SIG-M5 treated with dmso at 0.1 percent for 504 hours (cell line): ENCODE measurements around the gene FBXW7.
A peak's percentile ranks its signal among the peaks of the same experiment; 100 is the strongest.

Experiments
- DNase-seq: peaks from one replicate; lab custom pipeline; 2025; ENCODE audit not compliant: unreplicated experiment; lab: John Stamatoyannopoulos, UW

Gene FBXW7

DNA sequence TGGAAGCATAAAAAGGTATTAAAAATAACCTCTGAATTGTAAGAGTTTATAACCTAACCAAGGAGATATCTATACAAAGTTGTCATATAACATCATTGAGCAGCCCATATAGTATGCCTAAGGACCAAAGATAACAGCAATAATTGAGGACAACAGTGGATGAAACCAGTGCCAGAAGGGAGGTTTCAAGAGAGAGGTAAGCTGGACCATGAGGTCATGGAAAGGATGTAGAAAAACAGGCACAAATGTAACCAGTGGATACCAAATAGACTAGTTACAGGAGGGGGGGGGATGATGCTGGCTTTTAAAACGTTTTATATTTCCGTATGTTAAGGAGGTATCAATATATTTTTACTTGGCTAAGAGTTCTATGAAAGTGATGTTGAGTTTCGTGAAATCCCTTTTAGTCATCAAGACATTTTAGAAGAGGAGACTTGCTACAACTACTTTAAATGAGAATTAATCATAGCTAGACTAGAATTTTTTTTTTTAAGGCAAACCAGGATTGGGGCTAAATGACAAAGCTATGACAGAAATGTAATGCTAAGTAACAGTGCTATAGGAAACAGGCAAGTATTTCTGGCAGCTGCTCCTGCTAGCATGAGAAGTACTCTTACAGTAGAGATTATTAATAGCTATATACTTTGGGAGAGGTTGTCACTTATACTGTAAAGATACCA, 161.1 kb downstream of the FBXW7 start:
- DNase-seq: no peak

DNA sequence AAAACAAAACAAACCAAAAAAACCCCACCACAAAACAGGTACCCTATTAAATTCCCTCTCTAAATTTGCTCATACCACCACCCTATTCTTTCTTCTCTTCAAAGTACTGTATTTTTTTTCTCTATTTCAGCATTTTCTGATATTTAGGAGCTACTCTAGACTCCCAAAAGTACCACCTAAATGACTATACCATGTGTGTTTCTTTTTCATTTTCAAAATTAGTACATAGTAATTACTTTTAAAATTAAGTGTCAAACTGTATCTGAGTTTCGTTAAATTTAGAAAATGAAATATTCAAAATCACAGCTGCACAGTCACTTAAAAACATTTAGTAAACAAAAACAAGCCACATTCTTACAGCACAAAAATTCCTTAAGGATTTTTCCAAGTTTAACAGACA, 161.7 kb downstream of the FBXW7 start:
- no peak for DNase-seq

DNA sequence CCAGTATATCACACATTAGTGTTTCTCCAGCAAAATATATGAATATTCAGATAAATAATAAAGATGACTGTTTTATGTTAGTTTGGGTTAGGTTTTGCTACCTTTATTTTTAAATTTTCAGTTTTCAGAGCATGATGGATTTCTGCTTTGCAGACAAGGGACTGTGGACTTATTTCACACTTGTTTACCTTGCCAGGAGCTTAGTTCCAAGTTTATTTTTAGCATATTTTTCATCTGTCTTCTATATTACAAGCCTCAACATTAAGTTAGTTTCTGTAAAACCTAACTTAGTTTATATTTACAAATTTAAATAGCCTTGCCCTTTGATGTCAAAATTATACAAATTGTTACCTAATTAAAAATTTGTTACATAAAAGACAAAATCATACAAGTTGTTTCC, 163.4 kb downstream of the FBXW7 start:
- DNase-seq: no peak

- DNase-seq: no peak
Measured at GRCh38 chr4:152369902-152370295, 166.0 kb downstream of the FBXW7 start.

- DNase-seq: no peak
Measured at GRCh38 chr4:152369203-152369901, 166.5 kb downstream of the FBXW7 start.

DNA sequence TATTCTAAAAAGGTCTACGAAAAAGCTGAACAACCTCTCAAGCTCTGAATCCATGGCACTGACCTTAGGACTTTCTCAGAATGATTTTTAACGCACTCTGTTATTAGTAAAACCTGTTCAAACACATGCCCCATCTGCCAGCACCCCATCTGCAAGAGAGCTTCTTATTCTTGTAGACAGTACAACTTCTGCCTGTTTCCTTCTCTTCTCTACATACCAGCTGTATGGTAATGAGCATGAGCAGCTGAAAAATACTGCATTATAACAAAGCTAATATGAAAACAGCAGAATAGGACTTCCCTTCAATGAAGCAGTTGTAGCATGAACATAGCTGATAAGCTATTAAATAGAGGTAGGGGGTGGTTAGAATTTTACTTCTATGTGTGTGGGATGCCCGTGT, 167.9 kb downstream of the FBXW7 start:
- no peak for DNase-seq

DNA sequence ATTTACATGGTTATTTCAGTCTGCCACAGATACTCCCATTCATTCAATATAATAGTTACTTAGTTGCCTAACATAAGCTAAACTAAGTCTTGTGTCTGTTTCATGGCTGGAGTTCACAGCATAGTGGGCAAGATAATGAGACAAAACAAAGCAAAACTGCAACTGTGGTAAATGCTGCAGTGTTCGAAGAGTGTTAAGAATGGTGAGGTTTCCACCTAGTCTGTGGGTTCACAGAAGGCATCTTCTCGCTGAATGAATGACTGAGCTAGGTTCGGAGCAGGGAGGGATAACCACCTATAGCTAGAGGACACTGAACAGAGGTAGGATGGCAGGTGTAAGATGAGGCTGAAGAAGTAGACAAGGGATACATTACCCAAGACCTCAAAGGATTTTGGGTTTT, 171.0 kb downstream of the FBXW7 start:
- DNase-seq: no peak

DNA sequence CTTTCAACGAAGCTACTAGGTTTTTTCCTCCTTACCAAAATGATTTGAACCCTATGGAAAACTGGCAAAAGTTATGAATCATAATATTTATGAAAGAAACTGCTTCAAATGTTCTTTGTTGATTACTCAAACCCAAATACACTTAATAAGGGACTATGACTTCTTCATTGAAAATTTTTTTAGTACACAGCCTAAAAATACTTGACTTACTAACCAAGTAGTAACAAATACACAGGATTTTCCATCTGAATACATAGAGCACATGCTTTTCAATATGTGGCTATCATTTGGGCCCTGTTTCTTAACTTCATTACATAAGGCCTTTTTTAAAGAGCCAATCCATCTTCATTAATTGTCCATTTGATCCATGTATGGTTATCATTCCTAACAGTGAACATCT, 171.5 kb downstream of the FBXW7 start:
- no peak for DNase-seq

GRCh38 chr4:152363904-152364303, 172.0 kb downstream of the FBXW7 start:
- no peak for DNase-seq

DNA sequence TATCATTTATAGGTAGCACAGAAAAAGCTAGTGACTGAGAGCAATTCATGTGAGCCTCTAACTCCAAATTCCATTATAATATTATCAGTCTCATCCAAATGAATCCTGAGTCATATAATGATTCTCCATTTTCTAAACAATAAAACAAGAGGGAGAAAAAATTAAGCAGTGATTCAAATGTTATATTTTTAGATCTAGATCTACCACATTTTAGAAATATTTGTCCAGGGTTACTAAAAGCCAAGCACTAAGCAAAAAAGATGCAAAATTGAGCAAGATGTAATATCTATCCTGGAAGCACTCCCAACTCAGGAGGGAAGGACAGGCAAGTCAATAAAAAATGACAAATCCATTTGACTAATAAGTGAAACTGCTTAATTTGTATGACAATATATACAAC, 172.8 kb downstream of the FBXW7 start:
- no peak for DNase-seq

DNA sequence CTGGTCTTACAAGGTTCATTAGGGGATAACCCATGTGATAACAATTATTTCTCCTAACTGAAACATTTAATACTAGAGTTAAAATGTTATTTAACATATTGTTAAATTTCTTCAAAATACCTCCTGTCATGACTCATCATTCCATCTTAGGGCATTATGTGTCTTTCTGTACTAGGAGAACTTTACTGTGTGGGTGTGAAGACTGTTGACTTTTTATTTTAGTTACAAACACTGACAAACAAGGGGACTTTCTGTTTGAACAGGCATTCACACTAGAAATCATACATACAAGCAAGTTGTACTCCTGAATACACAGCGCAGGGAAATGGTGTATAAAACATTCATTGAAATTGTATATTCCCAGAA, 175.9 kb downstream of the FBXW7 start:
- DNase-seq: no peak

DNA sequence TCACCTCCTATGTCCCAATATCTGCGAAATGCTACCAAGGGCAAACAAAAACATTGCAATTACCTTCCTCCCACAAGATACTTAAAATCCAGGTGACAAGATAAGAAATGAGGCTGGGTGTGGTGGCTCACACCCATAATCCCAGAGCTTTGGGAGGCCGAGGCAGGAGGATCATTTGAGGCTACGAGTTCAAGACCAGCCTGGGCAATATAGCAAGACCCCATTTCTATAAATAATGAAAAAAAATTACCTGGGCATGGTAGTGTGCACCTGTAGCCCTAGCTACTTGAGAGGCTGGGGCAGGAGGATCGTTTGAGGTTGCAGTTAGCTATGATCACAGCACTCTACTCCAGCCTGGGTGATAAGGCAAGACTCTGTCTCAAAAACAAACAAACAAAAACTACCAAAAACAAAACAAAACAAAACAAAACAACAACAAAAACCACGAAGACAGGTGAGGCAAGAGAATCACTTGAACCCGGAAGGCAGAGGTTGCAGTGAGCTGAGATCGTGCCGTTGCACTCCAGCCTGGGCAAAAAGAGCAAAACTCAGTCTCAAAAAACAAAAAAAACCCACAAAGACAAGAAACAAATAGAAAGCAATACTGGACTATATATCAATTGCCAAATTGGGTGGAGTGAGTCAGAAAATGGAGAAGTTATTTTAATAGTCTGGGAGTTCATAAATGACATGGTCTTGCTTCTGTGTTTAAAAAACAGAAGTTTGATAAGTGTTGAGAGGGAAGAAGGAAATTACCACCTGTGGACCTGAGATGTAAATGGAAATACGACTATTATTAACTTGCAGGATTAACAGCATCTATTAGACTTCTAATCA, 176.5 kb downstream of the FBXW7 start:
- DNase-seq: peak; percentile 46

DNA sequence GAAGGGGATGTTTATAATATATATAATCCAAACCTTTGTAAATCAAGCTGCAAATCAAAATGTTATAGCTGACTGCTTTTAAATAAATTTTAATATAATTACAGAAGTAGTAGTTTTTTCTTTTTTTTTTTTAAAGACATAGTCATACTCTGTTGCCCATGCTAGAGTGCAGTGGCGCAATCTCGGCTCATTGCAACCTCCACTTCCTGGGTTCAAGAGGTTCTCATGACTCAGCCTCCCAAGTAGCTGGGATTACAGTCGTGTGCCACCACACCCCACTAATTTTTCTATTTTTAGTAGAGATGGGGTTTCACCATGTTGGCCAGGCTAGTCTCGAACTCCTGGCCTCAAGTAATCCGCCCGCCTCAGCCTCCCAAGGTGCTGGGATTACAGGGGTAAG, 178.7 kb downstream of the FBXW7 start:
- no peak for DNase-seq

- no peak for DNase-seq
Measured at GRCh38 chr4:152356428-152357034, 179.4 kb downstream of the FBXW7 start.

DNA sequence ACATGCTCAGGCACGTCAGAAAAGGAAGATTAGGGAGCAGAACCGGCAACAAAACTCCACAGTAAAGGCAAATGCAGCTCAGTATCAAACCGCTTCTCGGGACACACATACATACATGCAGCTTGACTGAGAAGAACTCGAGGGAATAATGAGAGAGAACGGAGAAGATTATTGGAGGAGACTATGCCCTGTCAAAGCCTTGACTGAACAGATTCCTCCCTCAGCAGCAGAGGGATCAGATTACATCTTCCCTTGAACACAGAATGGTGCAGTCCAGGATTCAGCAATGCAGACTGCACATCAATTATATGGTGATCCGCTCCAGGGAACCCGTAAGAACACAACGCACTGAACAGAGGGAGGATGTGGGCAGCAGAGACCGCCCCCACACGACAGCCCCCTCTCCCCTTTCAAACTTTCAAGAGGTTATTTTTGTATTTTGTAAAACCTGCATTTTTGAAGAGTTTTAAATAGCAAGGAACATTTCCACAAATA, 183.2 kb downstream of the FBXW7 start:
- DNase-seq: peak; percentile 22

DNA sequence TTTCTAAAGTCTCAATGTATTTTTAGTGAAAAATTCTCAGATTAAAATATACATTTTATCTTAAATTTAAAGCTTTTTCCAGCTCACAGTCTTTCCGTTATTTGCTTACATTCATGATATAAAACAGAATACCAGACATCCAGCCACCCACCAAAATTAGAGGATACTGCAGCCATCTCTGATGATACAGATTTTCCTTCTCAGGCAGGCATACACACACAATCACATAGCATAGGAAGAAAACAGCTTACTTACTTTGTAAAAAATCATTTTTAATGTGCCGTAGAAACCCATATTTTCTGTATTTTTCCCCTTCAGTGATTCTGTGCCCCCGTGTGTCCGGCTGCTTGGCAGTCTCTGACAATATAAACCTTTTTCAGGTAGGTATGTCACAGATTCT, 183.7 kb downstream of the FBXW7 start:
- no peak for DNase-seq

GRCh38 chr4:152351080-152351479, 184.8 kb downstream of the FBXW7 start:
- no peak for DNase-seq

DNA sequence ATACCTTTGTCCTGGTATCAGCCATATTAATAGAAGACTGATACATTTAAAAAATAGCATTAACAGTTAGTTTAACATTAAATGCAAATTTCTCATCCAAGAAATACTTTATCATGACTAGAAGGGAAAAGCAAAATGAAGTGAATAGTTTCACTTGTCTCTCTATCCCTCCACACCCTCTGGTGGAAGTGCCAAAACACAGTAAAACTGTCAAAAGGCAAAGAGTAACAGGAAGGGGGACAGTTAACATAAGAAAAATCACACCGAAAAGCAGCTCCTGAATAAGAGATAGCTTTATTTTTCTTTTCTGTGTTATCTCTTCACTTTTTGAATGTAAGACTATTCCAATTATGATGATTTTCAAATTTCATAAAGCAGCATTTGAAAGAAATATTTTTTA, 187.2 kb downstream of the FBXW7 start:
- no peak for DNase-seq

DNA sequence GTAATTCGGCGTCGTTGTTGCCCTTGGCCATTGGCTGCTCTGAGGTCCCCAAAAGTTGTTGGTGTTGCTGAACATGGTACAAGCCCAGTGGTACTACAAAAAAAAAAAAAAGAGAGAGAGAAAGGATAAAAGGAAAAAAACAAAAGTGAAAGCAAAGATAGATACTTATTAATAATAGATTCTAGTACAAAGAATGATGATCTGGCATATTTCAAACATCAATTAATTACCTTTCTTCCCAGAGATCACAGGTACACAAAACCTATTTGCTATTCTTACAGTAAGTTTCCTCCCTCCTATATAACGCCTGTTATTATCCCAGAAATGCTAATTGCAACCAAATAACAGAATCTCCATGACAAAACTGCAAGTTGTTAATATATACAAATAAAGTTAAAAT, 188.9 kb downstream of the FBXW7 start:
- no peak for DNase-seq

DNA sequence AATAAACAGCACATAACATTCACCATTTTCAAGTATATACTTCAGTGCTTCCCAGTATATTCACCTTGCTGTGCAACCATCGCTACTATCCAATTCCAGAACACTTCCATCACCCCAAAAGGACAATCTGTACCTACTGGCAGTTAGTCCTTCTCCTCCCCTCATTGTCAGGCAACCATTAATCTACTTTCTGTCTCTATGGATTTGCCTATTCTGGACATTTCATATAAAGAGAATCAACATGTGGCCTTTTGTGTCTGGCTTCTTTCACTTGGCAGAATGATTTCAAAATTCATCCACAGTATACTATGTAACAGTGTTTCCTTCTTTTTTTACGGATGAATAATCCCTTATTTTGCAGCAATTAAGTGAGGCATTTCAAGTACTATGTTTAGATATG, 189.4 kb downstream of the FBXW7 start:
- DNase-seq: no peak

DNA sequence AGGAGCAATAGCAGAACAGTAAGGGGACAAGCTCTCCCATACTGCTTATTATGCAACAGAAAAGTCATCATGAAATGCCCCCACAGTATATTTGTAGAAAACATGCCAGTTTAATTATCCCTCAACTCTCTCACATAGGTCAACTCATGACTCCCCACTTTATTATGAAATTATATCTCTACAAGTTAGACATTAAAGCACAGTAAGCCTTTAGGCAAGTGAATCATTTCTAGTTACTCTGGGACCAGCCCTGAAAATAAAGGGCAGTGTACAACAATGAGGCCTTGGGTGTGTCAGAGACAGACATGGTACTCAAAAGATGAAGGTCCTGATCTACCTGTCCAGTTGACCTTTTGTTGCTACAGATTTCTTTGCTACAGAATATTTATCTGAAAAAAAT, 191.9 kb downstream of the FBXW7 start:
- DNase-seq: no peak

GRCh38 chr4:152342293-152342692, 193.6 kb downstream of the FBXW7 start:
- DNase-seq: no peak
